GM18498 (cell line): ENCODE measurements around the gene SAG.
"Not testable (repeated sequence)": the region's sequence is repeated elsewhere in the genome, so short reads cannot be mapped to it uniquely, and the experiment has no call there.

Experiments
- ATAC-seq: cut with Tn5 transposase; IDR thresholded peaks from one replicate; pipeline ENCODE4 v1.9.1; 2021; ENCODE audit warnings: mild to moderate bottlenecking, moderate library complexity; ENCODE audit not compliant: unreplicated experiment

The SAG gene

DNA sequence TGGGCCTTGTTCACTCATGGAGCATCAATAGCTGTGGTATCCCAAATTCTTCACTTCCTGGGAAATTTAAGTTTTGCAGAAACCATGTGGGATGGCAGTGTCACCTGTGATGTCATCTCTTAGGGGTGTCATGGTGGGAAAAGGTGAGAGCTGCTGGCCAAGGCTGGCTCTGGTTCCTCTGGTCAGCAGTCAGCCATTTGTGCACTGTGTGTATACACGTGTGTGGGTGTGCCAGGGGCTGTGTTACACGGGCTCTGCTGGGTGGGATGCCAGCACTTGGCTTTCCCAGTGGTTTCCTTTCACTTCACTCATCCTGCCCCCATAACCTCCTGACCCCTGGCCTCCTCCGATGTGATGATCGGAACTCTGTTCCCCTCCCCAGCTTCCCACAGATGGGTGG is 21.3 kb downstream of the SAG start:
- ATAC-seq = no peak

DNA sequence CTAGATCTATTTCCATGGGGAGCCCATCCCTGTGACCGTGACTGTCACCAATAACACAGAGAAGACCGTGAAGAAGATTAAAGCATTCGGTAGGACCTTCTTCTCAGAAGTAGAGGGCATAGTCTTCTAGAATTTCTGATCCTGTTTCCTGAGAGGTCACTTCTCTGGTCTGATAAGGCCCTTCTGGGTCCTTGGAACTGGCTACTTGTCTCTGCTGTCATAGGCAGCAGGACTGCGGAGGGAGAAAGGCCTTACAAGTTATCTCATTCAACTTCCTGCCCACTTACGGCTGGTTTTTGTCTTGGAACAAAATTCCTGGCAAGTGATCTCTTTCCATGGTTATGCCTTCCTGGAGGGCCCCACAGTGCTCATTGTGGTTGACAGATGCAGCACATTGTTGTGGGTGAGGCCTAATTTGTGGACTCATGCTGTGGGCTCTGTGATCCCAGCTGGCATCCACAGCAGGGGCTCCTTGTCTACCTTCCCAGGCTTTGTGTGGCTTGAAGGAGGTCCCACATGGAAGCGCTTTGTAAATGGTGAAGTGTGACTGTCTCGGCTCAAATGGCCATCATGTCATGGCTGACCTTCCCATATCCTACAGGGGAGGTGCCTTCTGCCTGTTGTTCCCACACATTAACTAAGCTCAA is 22.0 kb downstream of the SAG start:
- no peak for ATAC-seq

DNA sequence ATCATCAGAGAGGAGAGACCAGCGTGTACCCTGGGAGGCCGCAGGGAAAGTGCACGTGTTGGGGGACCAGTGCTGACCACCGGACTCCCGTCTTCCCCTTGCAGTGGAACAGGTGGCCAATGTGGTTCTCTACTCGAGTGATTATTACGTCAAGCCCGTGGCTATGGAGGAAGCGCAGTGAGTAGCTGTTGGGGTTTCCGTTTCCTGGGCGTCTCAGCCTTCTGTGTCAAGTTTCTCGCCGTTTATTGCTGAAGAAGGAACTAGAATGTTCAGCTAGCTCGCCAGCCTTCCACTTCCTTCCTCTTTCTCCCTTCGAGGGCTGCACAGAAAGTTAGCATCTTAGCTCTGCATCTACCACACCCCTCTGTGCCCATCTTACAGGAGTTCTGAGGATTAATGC is 23.9 kb downstream of the SAG start:
- ATAC-seq = peak; percentile 92

DNA sequence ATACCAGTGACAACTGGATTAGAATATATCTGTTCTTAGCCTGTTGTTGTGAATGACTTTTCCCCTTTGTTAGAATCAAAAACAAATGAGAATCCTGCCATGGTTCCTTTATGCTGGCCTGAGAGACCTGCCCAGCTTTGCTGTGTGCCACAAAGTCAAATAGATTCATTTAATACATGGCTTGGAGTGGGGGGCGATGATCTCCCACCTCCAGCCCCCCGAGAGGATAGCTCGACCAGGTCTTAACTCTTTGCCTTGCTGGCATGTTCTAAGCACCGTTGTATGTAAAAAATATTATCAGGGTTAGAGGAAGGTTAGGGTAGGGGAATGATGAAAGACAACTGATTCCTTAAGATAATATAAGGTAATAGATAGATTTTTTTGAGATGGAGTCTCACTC is 24.5 kb downstream of the SAG start:
- no peak for ATAC-seq

DNA sequence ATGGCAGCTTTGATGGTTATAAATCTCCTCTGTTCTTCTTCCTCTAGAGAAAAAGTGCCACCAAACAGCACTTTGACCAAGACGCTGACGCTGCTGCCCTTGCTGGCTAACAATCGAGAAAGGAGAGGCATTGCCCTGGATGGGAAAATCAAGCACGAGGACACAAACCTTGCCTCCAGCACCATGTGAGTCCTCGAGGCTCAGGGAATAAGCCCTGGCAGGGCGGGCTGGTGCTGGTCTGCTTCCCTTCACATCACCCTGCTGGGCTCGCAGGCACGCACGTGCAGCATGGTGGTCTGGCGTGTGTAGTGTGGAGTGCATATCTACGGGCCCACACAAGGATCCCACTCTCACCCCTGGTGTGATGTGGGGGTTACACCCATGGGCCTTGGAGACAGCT is 27.3 kb downstream of the SAG start:
- ATAC-seq = no peak

DNA sequence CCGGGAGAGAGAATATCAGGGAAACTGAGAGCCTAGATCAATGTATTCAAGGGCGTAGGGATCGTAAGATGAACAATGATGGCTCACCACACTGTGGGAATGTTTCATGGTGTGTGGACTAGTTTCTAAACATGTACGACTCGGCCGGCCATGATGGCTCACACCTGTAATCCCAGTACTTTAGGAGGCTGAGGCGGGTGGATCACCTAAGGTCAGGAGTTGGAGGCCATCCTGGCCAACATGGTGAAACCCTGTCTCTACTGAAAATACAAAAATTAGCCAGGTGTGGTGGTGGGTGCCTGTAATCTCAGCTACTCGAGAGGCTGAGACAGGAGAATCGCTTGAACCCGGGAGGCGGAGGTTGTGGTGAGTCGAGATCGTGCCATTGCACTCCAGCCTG is 28.5 kb downstream of the SAG start:
- not testable (repeated sequence) for ATAC-seq

DNA sequence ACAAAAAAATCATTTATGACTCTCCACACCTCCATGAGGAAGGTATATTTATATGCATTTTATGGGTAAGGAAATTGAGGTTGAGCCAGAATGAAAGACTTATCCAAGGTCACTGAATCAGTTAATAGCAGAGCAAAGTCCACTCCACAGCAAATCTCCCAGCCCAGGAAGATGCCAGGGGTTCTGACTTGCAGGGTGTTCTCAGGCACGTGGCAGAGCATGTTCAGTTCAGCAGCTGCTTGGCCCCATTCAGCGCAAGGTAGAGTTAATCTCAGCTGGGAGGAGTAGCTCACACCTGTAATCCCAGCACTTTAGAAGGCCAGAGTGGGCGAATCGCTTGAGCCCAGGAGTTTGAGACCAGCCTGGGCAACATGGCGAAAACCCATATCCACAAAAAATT is 28.9 kb downstream of the SAG start:
- no peak for ATAC-seq

DNA sequence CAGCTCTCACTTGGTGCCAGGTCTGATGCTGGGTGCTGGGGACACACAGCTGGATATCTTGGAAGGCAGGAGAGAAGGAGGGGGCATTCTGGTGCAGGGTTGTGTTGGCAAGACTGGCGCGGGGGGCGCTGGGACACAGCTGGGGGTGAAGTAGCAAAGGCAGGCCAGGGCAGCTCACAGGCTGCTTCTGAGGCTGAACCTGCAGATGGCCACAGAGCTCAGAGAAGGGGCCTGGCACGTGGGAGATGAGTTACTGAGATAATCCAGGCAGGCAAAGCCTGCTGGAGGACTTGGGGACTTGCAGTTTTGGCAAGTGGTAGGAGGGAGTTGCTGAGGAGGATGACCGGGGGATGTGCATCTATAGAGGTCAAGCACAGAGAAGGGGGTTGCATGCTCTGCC is 30.4 kb downstream of the SAG start:
- ATAC-seq = no peak

DNA sequence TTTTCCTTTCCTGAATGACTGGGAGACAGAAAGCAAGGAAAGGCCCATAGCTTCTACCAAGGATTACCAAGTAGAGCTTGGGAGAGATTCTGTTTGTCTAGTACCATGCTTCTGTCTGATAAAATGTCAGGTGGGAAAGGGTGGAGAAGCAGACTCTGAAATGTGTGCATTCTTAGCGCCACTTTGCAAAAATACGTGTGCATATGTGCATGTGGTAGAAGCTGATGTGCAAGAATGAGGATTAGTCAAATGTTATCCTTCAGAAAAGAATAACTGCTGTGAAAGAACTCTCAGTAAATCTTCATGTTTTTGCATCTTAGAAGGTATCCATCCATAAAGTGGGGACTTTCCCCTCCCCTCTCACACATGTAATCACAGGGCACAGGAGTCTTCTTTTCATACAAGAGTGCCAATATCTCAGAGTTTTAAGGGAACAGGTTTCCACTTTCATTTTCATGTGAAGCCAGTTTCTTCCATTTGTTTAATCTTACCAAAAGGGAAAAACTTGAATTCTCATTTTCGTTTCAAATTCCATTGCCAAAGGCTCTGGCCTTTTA is 31.3 kb downstream of the SAG start:
- no peak for ATAC-seq

DNA sequence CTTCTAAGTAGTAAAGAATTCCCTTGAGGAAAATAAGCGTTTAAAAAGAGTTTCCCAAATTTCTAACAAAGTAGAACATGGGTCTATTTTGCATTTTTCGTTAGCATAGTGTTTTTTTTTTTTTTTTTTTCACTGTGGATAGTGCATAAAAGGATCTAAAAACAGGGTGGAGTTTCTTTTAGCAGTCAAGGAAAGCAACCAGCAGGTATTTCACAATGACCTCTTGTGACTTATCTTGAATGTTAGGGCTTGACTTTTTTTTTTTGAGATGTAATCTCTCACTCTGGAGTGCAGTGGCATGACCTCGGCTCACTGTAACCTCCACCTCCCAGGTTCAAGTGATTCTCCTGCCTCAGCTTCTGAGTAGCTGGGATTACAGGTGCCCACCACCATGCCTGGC is 31.8 kb downstream of the SAG start:
- ATAC-seq = no peak

DNA sequence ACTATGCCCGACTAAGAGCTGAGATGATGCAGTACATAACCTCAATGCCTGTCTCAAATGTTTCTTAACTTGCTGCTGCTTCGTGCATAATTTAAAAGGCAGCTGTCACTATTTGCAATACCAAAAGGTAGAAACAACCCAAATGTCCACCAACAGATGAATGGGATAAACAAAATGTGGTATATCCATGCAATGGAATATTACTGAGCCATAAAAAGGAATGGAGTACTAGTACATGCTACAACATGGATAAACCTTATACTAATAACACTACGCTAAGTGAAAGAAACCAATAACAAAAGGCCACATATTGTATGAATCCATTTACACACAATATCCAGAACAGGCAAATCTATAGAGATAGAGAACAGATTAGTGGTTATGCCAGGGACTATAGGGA is 33.7 kb downstream of the SAG start:
- no peak for ATAC-seq

DNA sequence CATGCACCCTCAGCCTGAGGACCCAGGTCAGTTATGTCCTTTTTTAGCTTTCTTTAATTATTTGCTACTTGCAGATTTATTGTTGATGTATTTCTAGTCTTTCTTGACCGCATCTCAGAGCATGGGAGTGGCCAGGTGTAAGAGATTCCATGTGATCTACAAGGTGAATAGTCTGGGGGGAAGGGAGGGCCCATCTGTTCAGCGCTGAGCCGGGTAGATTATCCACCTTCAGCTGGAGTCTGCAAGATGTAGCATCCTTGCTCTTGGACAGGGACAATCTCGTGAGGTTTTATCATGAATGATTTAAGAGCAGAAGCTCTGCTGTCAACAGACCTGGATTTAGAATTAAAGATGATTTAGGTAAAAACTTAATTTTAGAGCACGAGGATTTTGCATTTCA is 34.7 kb downstream of the SAG start:
- ATAC-seq = no peak

DNA sequence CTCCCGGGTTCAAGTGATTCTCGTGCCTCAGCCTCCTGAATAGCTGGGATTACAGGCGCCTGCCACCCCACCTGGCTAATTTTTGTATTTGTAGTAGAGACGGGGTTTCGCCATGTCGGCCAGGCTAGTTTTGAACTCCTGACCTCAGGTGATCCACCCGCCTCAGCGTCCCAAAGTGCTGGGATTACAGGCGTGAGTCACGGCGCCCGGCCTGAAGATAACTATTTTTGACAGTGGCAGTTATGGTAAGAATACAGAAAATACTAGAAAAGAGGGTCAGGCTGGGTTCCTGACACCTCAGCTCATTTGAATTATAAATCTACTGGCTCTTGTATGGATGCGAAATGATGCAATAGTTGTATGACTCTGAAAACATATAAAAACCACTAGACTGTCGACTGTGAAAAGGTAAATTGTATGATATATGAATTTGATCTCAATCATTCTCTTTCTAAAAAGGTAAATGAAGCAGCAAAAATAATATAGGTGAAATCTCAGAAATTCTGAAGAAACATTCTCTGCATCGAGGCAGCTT is 35.6 kb downstream of the SAG start:
- no peak for ATAC-seq

DNA sequence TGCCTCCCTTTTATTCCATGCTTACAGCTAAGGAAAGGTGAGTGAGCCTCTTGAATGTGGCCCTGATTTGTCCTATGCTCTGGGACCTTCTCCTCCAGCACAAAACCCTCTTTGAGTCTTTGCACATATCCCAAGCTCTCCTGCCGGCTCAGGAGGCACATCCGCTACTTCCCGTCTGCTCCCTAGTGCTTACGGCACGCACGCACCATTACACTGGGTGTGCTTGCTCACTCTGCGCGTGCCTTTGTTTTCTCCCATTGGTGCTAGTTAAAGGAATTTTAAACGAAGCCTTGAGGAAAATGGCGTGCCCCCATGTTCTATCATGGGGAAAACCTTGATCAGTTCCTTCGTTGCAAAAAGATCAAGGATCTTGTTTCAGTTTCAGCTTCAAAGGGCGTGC is 38.8 kb downstream of the SAG start:
- ATAC-seq = no peak

DNA sequence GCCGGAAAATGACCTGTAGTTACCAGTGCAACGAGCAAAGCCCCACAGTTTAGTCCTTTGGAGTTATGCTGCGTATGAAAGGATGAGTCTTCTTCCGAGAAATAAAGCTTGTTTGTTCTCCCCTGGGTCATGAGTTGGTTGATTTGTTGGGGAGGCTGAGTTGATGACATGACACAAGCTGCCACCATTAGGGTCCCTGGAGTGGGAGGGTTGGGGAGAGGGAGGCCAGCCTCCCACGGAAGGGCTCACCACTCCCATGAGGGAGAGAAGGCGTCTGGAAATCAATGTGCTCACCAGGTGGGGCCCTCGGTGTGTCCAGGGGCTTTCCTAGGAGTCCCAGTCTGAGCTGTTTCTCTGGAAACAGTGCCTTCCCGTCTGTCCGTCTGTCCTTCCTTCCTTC is 39.3 kb downstream of the SAG start:
- ATAC-seq = no peak

DNA sequence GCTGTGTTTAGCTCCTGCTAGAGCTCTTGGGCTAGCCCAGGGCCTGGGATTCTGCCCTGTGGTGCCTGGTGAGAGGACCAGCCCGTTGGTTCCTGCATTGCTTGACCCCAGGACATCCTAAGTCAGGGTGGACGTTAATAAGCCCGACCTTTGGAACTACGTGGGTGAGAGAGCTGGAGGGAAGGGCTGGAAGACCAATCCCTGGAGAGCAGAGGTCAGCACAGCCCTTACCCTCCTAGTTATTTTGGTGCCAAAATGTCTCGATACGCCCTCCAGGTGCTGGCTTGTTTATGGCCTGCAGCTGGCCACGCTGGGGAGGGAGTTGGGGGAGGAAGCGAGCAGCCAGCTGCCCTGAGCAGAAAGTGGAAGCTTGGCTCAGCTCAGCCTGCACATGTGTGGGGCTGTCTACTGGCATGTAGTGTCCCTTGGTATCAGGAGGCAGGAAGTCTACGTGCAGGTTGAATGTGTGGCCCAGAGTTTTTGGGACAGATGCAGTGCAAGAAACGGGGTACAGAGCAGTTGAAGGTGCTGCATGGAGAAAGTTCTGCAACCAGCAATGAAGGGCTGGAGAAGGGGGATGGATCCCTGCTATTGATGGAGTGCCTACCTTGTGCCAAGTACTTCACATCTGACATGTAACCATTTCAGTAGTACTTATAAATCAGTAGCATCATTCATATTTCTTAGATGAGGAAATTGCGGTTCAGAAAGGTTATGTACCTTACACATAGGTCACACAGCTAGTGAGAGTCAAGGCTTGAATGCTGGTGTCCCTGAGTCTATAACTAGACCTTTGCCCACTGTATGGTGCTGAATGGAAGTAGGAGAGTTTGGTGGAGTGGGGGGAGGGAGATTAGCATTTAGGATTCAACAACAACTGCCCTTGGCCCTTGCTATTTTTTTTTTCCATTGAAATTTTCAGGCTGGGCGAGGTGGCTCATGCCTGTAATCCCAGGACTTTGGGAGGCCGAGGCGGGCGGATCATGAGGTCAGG is 41.7 kb downstream of the SAG start:
- peak; percentile 63 for ATAC-seq

DNA sequence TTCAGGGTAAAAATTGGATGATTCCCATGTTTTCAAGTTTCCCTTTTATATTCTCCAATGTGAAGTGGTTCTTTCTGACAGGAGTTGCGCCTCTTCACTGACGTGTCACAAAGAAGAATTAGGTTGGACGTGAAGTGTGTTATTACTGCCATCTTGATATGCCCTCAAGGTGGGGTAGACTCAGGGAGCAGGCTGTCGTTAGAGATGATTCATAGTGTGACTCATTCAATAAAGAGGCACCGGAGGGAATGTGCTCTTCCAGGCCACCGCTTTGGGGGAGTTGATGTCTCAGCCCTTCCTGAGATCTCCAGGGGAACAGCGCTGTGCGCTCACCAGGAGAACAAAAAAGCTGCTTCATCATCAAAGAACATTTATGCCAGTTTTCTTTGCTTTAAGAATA is 43.1 kb downstream of the SAG start:
- no peak for ATAC-seq

DNA sequence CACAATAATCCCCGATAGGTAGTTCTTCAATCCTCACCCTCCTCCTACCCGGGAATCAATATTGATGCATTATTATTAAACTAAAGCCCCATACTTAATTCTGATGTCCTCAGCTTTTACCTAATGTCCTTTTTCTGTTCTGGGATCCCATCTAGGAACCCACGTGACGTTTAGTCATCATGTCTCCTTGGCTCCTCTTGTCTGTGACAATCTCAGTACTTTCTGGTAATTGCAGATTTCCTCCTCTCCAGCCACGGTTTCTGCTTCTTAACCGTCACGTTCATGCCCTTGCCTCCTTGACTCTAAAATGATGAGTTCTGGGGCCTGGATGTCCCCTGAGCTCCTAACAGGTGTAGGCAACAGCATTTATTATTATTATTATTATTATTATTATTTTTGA is 43.8 kb downstream of the SAG start:
- no peak for ATAC-seq

DNA sequence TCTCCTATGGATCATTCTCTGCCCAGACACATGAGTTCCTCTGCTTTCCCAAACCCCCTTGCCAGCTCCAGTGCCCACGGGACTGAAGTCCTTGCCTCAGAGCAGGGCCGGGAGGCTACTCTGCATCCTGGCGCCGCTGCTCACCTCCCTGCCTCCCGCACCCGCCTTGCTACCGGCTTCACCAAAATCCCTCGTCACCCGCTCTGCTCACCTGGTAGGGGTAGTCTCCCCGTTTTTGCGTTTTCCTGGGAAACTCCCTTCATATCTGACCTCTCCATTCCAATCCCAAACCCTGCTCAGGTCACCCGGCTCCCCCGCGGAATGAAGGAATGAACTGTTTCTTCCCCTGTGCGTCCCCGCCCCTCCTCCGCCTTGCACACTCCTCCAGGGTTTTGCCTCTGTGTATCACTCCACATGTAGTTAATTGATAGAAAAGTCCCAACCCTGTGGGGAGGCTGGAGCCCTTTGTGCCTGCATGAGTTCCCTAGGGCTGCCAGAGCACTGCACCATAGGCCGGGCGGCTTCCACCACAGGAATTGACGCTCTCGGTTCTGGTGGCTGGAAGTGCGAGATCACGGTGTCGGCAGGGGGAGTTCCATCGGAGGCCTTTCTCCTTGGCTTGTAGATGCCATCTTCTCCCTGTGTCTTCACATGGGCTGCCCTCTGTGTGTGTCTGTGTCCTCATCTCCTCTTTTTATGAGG is 44.7 kb downstream of the SAG start:
- ATAC-seq = no peak

DNA sequence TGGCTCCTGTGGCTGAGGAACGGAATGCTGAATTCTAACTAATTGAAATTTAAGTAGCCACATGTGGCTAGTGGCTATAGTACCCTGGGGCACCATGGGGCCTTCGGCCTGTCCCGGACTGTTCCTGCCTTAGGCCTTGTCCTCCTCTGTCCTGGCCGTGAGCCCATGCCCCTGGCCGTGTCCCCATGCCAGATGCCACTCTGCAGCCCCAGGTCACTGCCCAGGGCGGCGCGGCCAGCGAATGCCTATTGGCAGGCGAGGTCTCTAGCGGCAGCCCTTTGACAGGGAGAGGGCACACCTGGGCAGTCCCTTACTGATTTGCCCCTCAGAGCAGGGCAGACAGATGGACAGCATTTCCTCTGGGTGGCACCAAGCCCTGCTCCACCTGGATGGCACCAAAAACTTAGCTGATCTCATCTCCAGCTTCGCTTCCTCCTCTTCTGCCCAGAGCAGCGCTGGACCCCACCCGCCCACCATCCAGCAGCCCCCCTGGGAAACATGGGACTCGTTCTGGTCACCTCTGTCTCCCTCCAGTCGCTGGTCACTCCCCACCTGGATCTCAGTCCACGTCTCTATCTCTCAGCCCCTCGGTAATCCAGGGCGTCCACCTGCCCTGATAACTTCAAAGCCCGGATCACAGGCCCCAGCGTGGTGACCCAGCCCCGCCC is 45.6 kb downstream of the SAG start:
- ATAC-seq = peak; percentile 12
